GM12878 (cell line): Measurements from ENCODE around the gene NDUFV1. TPM values are rescaled to one million over a fixed set of nuclear protein-coding genes. Genes with fewer than 3 reads are reported as not detected.
A peak's percentile ranks its signal among the peaks of the same experiment; 100 is the strongest.

Source experiments
- ATAC-seq: fragments of 200-7000 bp; cut with Tn5 transposase; 3 replicates; pipeline ENCODE4 v1.9.1; 2020; ENCODE audit warnings: mild to moderate bottlenecking, moderate library complexity
- BruUV-seq: library from RNA; stranded (reverse); fragments of 400-500 nt; replicated peaks from 2 replicates; lab custom pipeline; 2021; lab: Mats Ljungman, UMichigan
- CTCF ChIA-PET: fragments of 300-600 bp; sonication (Branson Sonifier 250); formaldehyde crosslinking; extraction: SDS; loops from one replicate; lab custom pipeline; 2021; ENCODE audit warnings: inconsistent platforms; lab: Yijun Ruan, JAX
- POLR2A ChIA-PET: fragments of 350-600 bp; formaldehyde crosslinking; extraction: SDS; loops from one replicate; lab custom pipeline; 2021; ENCODE audit warnings: inconsistent platforms; lab: Charles Lee
- RAD21 ChIA-PET: fragments of 300-600 bp; sonication (Branson Sonifier 250); formaldehyde crosslinking; loops from one replicate; lab custom pipeline; 2023; ENCODE audit warnings: antibody characterized with exemption; ENCODE audit not compliant: unreplicated experiment; lab: Charles Lee
- SMC1A ChIA-PET: fragments of 300-600 bp; sonication (Branson Sonifier 250); formaldehyde crosslinking; loops from one replicate; lab custom pipeline; 2023; ENCODE audit not compliant: unreplicated experiment, uncharacterized antibody; lab: Charles Lee
- DNase-seq: peaks from one replicate; pipeline ENCODE4 v3.0.0-alpha.2; 2011; ENCODE audit warnings: low read depth, low spot score
- FAIRE-seq: peaks from 3 replicates; lab custom pipeline; 2011; peaks lifted over from hg19 to GRCh38; lab: Jason Lieb, UNC
- H2AFZ ChIP-seq: 2 replicates; pipeline ENCODE4 v1.6.0; 2011; ENCODE audit warnings: low read depth, low read length, control low read depth; ENCODE audit not compliant: control insufficient read depth
- H3K27ac ChIP-seq: 2 replicates; pipeline ENCODE4 v1.5.1; 2011; ENCODE audit warnings: control low read depth; ENCODE audit not compliant: control insufficient read depth, insufficient read depth
- H3K27me3 ChIP-seq, 2 experiments: replicated peaks in 1 of 2; 2 replicates each; pipeline versions ENCODE4 v1.6.0 to v1.6.1; 2011; ENCODE audit warnings: low read length in 1 of 2; ENCODE audit not compliant: control insufficient read depth in 2 of 2, insufficient read depth in 2 of 2
- H3K36me3 ChIP-seq, 2 experiments: 2 replicates each; pipeline ENCODE4 v1.5.1; 2011; ENCODE audit warnings: low read length in 1 of 2; ENCODE audit not compliant: control insufficient read depth in 2 of 2, insufficient read depth in 2 of 2
- H3K4me1 ChIP-seq: 2 replicates; pipeline ENCODE4 v1.6.1; 2011; ENCODE audit warnings: mild to moderate bottlenecking, low read length, moderate library complexity, mixed read lengths; ENCODE audit not compliant: control insufficient read depth, insufficient read depth
- H3K4me2 ChIP-seq: 2 replicates; pipeline ENCODE4 v1.6.0; 2011; ENCODE audit warnings: control low read depth; ENCODE audit not compliant: control insufficient read depth, insufficient read depth
- H3K4me3 ChIP-seq: fragments of 200-600 bp; sonication (generic); 2 replicates; pipeline ENCODE4 v1.5.1; 2016
- H3K79me2 ChIP-seq: 2 replicates; pipeline ENCODE4 v1.6.0; 2011; ENCODE audit warnings: low read length; ENCODE audit not compliant: control insufficient read depth, insufficient read depth
- H3K9ac ChIP-seq: 2 replicates; pipeline ENCODE4 v1.8.0; 2011; ENCODE audit warnings: low read length, control low read depth, mixed read lengths; ENCODE audit not compliant: control insufficient read depth, insufficient read depth
- H3K9me3 ChIP-seq: replicated peaks from 3 replicates; pipeline ENCODE4 v1.5.1; 2011; ENCODE audit warnings: mild to moderate bottlenecking, low read length; ENCODE audit not compliant: control insufficient read depth, insufficient read depth
- H4K20me1 ChIP-seq: 2 replicates; pipeline ENCODE4 v1.6.0; 2011; ENCODE audit not compliant: control insufficient read depth, insufficient read depth
- ATF7 ChIP-seq: fragments of 450-650 bp; IDR thresholded peaks from 2 replicates; pipeline ENCODE4 v1.6.1; 2016; ENCODE audit warnings: low read depth, mild to moderate bottlenecking
- CBX3 ChIP-seq: fragments of 200-600 bp; sonication (generic); IDR thresholded peaks from 2 replicates; pipeline ENCODE4 v1.6.1; 2016; ENCODE audit warnings: low read depth, borderline replicate concordance
- CEBPB ChIP-seq, 2 experiments: fragments of 150-350 bp in 1 of 2; IDR thresholded peaks; 2 replicates each; pipeline ENCODE4 v1.6.1; 2012 to 2014; ENCODE audit warnings: low read depth in 2 of 2, low read length in 2 of 2, borderline replicate concordance in 1 of 2, inconsistent platforms in 1 of 2
- FOS ChIP-seq: IDR thresholded peaks from 3 replicates; pipeline ENCODE4 v1.6.1; 2011; ENCODE audit warnings: borderline replicate concordance; ENCODE audit not compliant: insufficient read length; ENCODE audit errors: extremely low read depth
- IKZF1 ChIP-seq: fragments of 450-650 bp; conservative IDR thresholded peaks from 2 replicates; pipeline ENCODE4 v1.6.1; 2017; ENCODE audit warnings: antibody characterized with exemption, mild to moderate bottlenecking
- IKZF2 ChIP-seq, 2 experiments: fragments of 450-650 bp; IDR thresholded peaks; 2 replicates each; pipeline ENCODE4 v1.6.1; 2017; ENCODE audit warnings: mild to moderate bottlenecking in 2 of 2, moderate library complexity in 2 of 2
- IRF3 ChIP-seq: fragments of 450-650 bp; IDR thresholded peaks from 2 replicates; pipeline ENCODE4 v1.6.1; 2014; ENCODE audit warnings: mild to moderate bottlenecking
- KLF5 ChIP-seq: fragments of 450-650 bp; IDR thresholded peaks from 2 replicates; pipeline ENCODE4 v1.6.1; 2014; ENCODE audit warnings: mild to moderate bottlenecking; ENCODE audit not compliant: partially characterized antibody
- MEF2A ChIP-seq: IDR thresholded peaks from 2 replicates; pipeline ENCODE4 v1.6.1; 2011; ENCODE audit warnings: low read depth, mild to moderate bottlenecking, low read length, moderate library complexity; ENCODE audit not compliant: insufficient read depth
- MTA3 ChIP-seq: IDR thresholded peaks from 2 replicates; pipeline ENCODE4 v1.6.1; 2012; ENCODE audit warnings: low read length, inconsistent platforms, borderline replicate concordance
- MXI1 ChIP-seq: fragments of 150-350 bp; IDR thresholded peaks from 2 replicates; pipeline ENCODE4 v1.6.1; 2011; ENCODE audit warnings: low read depth, mild to moderate bottlenecking, inconsistent platforms, low read length, improper control_type of control experiment
- NFIC ChIP-seq: IDR thresholded peaks from 2 replicates; pipeline ENCODE4 v1.6.1; 2012; ENCODE audit warnings: low read depth, mild to moderate bottlenecking, inconsistent platforms, low read length, moderate library complexity
- NFYB ChIP-seq: IDR thresholded peaks from 2 replicates; pipeline ENCODE4 v1.6.1; 2011; ENCODE audit warnings: low read depth, mild to moderate bottlenecking, low read length, improper control_type of control experiment, moderate library complexity; ENCODE audit not compliant: insufficient read depth
- NR2F1 ChIP-seq: fragments of 450-650 bp; conservative IDR thresholded peaks from 2 replicates; pipeline ENCODE4 v1.6.1; 2017; ENCODE audit warnings: mild to moderate bottlenecking
- NRF1 ChIP-seq: conservative IDR thresholded peaks from 2 replicates; pipeline ENCODE4 v1.6.1; 2011; ENCODE audit warnings: mild to moderate bottlenecking, low read depth, low read length, improper control_type of control experiment
- PAX8 ChIP-seq: fragments of 450-650 bp; IDR thresholded peaks from 2 replicates; pipeline ENCODE4 v1.6.1; 2017; ENCODE audit warnings: mild to moderate bottlenecking, moderate library complexity
- RUNX3 ChIP-seq: IDR thresholded peaks from 2 replicates; pipeline ENCODE4 v1.6.1; 2012; ENCODE audit warnings: low read length, inconsistent platforms
- SUZ12 ChIP-seq: fragments of 200-600 bp; sonication (generic); IDR thresholded peaks from one replicate; pipeline ENCODE4 v1.6.1; 2018; ENCODE audit warnings: antibody characterized with exemption, mild to moderate bottlenecking; ENCODE audit not compliant: unreplicated experiment
- YY1 ChIP-seq: IDR thresholded peaks from 2 replicates; pipeline ENCODE4 v1.6.1; 2011; ENCODE audit warnings: low read depth, mild to moderate bottlenecking, low read length
- WGBS: methylation state at CpG from one replicate; pipeline ENCODE4 v1.1.6; 2016; ENCODE audit warnings: low lambda C conversion rate; ENCODE audit not compliant: insufficient replicate concordance, insufficient coverage; ENCODE audit errors: missing lambda C conversion rate; 5-methylcytosine and 5-hydroxymethylcytosine counted together
- in situ Hi-C: fragments of 300-500 bp; cut with MboI; formaldehyde crosslinking; loops from 9 replicates; pipeline ENCODE4 v1.14.3; 2018; ENCODE audit warnings: mixed read lengths
- intact Hi-C: fragments of 100-400 bp; cut with micrococcal nuclease; formaldehyde crosslinking; loops from one replicate; pipeline ENCODE4 v1.14.2; 2022; ENCODE audit not compliant: unreplicated experiment
- polyA plus RNA-seq, 11 experiments: library from polyadenylated mRNA; depleted of rRNA in 4 of 11; unstranded in 6 of 11; stranded (reverse) in 5 of 11; fragments of >200 nt; fragmentation: Nextera tagmentation in 4 of 11; fragmentation: Illumina TruSeq in 1 of 11; extraction: Ambion mirVana in 4 of 11; extraction: Trizol in 1 of 11; gene quantifications; 1 replicate in 1 of 11; 2 replicates in 10 of 11; pipeline versions ENCODE4 v1.2.1 to v1.2.3, GENCODE V29; 2011 to 2016; ENCODE audit warnings: inconsistent platforms in 2 of 11, missing spikeins in 2 of 11, low read depth in 1 of 11
- total RNA-seq, 4 experiments: library from RNA; depleted of rRNA in 3 of 4; stranded (reverse); fragments of >200 nt in 3 of 4; fragmentation: Illumina TruSeq in 1 of 4; extraction: Trizol in 1 of 4; gene quantifications; 2 replicates each; pipeline versions ENCODE4 v1.2.1 to v1.2.3, GENCODE V29; 2013 to 2021
- TF ChIP-seq, protein P1 (sequence below): fragments of 450-650 bp; IDR thresholded peaks from 2 replicates; pipeline ENCODE4 v1.6.1; 2017; ENCODE audit warnings: low read depth, mild to moderate bottlenecking, moderate library complexity

The NDUFV1 gene
- total and polyA plus RNA-seq, 10 of the 15 experiments (the other 5 are each of a cell fraction or from before 2014, with no cell fraction given): 8.2 to 380 (median 231) TPM

DNA sequence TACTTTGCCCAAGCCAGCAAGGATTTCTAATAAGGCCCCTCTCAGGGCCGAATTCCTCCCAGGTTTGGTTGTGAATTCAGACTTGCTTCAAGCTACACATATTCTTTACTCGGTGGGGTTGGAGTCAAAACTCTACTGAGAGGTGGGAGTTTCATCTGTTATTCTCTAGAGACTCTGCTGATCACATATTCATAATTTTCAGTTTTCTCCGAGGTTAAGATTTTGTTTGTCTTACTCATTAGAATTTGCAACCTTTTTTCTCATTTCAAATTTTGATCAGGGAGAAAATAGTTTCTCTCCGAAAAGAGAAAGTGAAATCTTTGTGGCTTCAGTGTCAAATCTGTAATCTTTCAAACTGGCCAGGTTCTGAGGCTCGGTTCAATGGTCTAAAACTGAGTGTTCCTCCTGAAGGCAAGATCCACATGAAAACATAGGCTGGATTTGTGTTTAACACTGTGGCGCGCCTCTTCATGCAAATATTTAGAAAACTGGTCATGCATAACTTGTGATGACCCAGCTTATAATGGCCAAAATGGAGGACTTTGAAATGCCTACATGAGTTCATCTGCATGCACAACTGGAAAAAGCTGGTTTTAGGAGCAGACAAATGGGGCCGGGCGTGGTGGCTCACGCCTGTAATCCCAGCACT lies 44.6 kb upstream of the NDUFV1 start:
- Histone ChIP-seq H3K4me1 (peaks cover 33% of the 10 kb centered on the region), H3K4me2 (peak overlapping the region; percentile 64), H3K36me3 (no peaks in the 10 kb centered on the region), H3K79me2 (no peaks in the 10 kb centered on the region), H4K20me1 (no peaks in the 10 kb centered on the region), H2AFZ (no peak overlapping the region), H3K27ac (peak overlapping the region; percentile 70), H3K9me3 (no peaks in the 10 kb centered on the region), H3K9ac (no peak overlapping the region; the same call in 1 of the 2 replicates), H3K27me3 (no peaks in the 10 kb centered on the region), H3K4me3 (no peak overlapping the region)
- no TSS peak for BruUV-seq
- CTCF ChIA-PET: interaction anchor here (0.5 to 3.8 kb wide), 8 partner anchors 8 to 209 kb away, joined by 3 to 17 read pairs (median 6); partner anchors contain the start of genes GSTP1, POLD4, PPP1CA and TBX10
- POLR2A ChIA-PET: interaction anchor here (0.5 to 1.3 kb wide), 5 partner anchors 10 to 478 kb away, joined by 3 read pairs; no protein-coding TSS in a partner anchor
- 1% methylated on average over 10 of the region's 10 CpGs for WGBS
- in situ Hi-C loops (no loop called here), intact Hi-C loops (no loop called here)
- DNase-seq (peak; percentile 83), FAIRE-seq (peak; percentile 84), ATAC-seq (peak; percentile 87)
- SMC1A ChIA-PET: interaction anchor here (0.8 to 2.7 kb wide), 7 partner anchors 11 to 210 kb away, joined by 3 to 17 read pairs (median 5); no protein-coding TSS in a partner anchor
- RAD21 ChIA-PET: interaction anchor here (0.9 to 2.8 kb wide), 4 partner anchors 10 to 161 kb away, joined by 3 to 6 read pairs (median 4); partner anchors contain the start of gene PPP1CA
- no peak for TF ChIP-seq IRF3
- TF ChIP-seq, protein P1, sequence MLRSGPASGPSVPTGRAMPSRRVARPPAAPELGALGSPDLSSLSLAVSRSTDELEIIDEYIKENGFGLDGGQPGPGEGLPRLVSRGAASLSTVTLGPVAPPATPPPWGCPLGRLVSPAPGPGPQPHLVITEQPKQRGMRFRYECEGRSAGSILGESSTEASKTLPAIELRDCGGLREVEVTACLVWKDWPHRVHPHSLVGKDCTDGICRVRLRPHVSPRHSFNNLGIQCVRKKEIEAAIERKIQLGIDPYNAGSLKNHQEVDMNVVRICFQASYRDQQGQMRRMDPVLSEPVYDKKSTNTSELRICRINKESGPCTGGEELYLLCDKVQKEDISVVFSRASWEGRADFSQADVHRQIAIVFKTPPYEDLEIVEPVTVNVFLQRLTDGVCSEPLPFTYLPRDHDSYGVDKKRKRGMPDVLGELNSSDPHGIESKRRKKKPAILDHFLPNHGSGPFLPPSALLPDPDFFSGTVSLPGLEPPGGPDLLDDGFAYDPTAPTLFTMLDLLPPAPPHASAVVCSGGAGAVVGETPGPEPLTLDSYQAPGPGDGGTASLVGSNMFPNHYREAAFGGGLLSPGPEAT: peak; percentile 82
- TF ChIP-seq NRF1: no peak
- peak; percentile 69; the same call in 1 of the 2 replicates for TF ChIP-seq NFIC
- TF ChIP-seq CEBPB (IDR thresholded peaks at IDR 0.05; ENCODE audit: borderline replicate concordance in 1 of 2, low read depth in 2 of 2, low read length in 2 of 2): no peak
- TF ChIP-seq CBX3: no peak
- TF ChIP-seq MXI1: 0 out of 2 replicates have a peak, but pooled peaks have one; percentile 47
- TF ChIP-seq PAX8: peak; percentile 89; the same call in 1 of the 2 replicates
- TF ChIP-seq RUNX3: peak; percentile 92
- TF ChIP-seq KLF5: no peak
- TF ChIP-seq NR2F1: peak; percentile 87
- TF ChIP-seq ATF7: peak; percentile 81
- peak; percentile 69 to 75; a peak in 2 of 4 replicates for TF ChIP-seq IKZF2 (IDR thresholded peaks at IDR 0.05)
- TF ChIP-seq MTA3: peak; percentile 44; the same call in 1 of the 2 replicates
- peak; percentile 68; the same call in 1 of the 2 replicates for TF ChIP-seq YY1
- TF ChIP-seq MEF2A: 0 out of 2 replicates have a peak, but pooled peaks have one; percentile 42
- no peak for TF ChIP-seq FOS
- TF ChIP-seq IKZF1: peak; percentile 74
- TF ChIP-seq SUZ12: no peak
- 0 out of 2 replicates have a peak, but pooled peaks have one; percentile 18 for TF ChIP-seq NFYB
